Activated T-helper 1 cell treated with anti-CD3 and anti-CD28 coated beads, Interleukin-12 subunit alpha, Interleukin-12 subunit beta, Interleukin-2, Interleukin-4 antibody, amounts not matched to agents 30 ng/mL and 10 ng/mL and 1 ng/mL, durations not matched to agents 14 hours and 24 hours and 36 hours (primary cell): ENCODE data around the gene UBE2J2. TPM values are rescaled to one million over a fixed set of nuclear protein-coding genes. Genes with fewer than 3 reads are reported as not detected.
A peak's percentile ranks its signal among the peaks of the same experiment; 100 is the strongest.
"Not testable (repeated sequence)": the region's sequence is repeated elsewhere in the genome, so short reads cannot be mapped to it uniquely, and the experiment has no call there.

Experiments used
- DNase-seq: peaks from one replicate; pipeline ENCODE4 v3.0.0; 2021; ENCODE audit warnings: low spot score
- H3K27ac Mint-ChIP-seq: one replicate; pipeline ENCODE4 v1.8.0; 2021; ENCODE audit warnings: mild to moderate bottlenecking, mixed read lengths
- H3K27me3 Mint-ChIP-seq: one replicate; pipeline ENCODE4 v1.8.0; 2022; ENCODE audit warnings: mild to moderate bottlenecking, moderate library complexity, mixed read lengths; ENCODE audit not compliant: insufficient read depth
- H3K36me3 Mint-ChIP-seq: one replicate; pipeline ENCODE4 v1.8.0; 2021; ENCODE audit warnings: low read depth, mixed read lengths
- H3K4me1 Mint-ChIP-seq: one replicate; pipeline ENCODE4 v1.8.0; 2021; ENCODE audit warnings: low read depth, mixed read lengths
- H3K4me3 Mint-ChIP-seq: one replicate; pipeline ENCODE4 v1.8.0; 2021; ENCODE audit warnings: mild to moderate bottlenecking, moderate library complexity, mixed read lengths
- H3K9me3 Mint-ChIP-seq: one replicate; pipeline ENCODE4 v1.8.0; 2021; ENCODE audit warnings: mixed read lengths
- intact Hi-C: fragments of 100-400 bp; cut with micrococcal nuclease; formaldehyde crosslinking; loops from one replicate; pipeline ENCODE4 v1.15.1; 2024
- total RNA-seq: library from RNA; stranded (reverse); gene quantifications from 2 replicates; pipeline ENCODE4 v1.2.3, GENCODE V29; 2022

Gene UBE2J2
- 95.6 and 99.5 TPM in 2 replicates for total RNA-seq

DNA sequence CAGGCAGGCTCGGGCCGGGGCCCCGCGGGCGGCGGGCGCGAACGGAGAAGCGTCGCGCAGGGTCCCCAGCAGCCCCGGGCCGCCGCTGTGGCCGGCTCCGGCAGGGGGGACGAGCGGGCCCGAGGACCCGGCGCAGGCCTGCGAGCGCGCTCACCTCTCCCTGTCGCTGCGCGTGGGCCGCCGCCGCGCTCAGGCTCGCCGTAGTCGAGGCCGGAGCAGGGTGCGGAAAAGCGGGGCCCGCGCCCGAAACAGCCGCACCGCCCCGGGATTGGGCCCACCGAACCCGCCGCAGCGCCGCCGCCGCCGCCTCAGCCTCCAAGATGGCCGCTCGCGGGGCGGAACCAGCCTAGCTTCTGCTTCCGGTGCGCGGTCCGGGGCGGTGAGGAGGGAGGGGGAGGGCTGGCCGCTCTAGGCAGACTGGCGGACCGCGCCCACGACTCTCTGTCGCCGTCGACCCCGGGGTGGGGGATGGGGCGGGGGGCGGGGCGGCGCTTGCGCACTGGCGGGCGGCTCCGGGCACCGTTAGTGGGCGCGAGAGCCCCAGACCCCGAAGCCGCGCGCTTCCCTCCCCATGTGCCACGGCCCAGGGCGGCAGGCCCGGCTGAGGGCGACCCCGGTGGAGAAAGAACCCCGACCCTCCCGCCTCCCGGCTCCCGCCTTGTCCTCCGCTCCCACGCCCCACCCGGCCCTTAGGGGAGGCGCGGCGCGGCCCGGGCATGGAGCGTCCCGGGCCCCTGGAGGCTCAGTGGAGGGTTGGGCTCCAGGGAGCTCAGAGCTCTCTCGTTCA is at the start of gene UBE2J2:
Gene UBE2J2, minus strand, starts transcription at position 343 of the 787 bp plus-strand sequence. CDS start 5,862 bp downstream, outside the sequence.
- H3K4me3 Mint-ChIP-seq: peak within 1 kb of the TSS; percentile 90
- intact Hi-C loops: loop anchor here (1.0 to 5.0 kb wide), 5 partner anchors 22 to 157 kb away; partner anchors contain the start of genes ACAP3, B3GALT6, C1orf159 and MRPL20
- DNase-seq: peak; percentile 86
- no peaks in the 10 kb centered on the region for H3K9me3 Mint-ChIP-seq
- peaks cover 24% of the 10 kb centered on the region for H3K36me3 Mint-ChIP-seq
- peak within 1 kb of the TSS; percentile 63 for H3K27ac Mint-ChIP-seq
- H3K27me3 Mint-ChIP-seq: no peaks in the 10 kb centered on the region
- peaks cover 40% of the 10 kb centered on the region for H3K4me1 Mint-ChIP-seq

GRCh38 chr1:1322952-1323351 is 49.3 kb upstream of the UBE2J2 start:
- intact Hi-C loops: no loop called here
- peaks cover 20% of the 10 kb centered on the region for H3K4me1 Mint-ChIP-seq
- DNase-seq: no peak
- H3K27me3 Mint-ChIP-seq: no peaks in the 10 kb centered on the region
- peak overlapping the region; percentile 95 for H3K4me3 Mint-ChIP-seq
- H3K36me3 Mint-ChIP-seq: peaks cover 9% of the 10 kb centered on the region
- H3K27ac Mint-ChIP-seq: peak overlapping the region; percentile 84
- H3K9me3 Mint-ChIP-seq: no peaks in the 10 kb centered on the region

GRCh38 chr1:1322418-1322817 is 48.8 kb upstream of the UBE2J2 start:
- peaks cover 20% of the 10 kb centered on the region for H3K4me1 Mint-ChIP-seq
- intact Hi-C loops: no loop called here
- DNase-seq: no peak
- peaks cover 9% of the 10 kb centered on the region for H3K36me3 Mint-ChIP-seq
- peak overlapping the region; percentile 95 for H3K4me3 Mint-ChIP-seq
- H3K27me3 Mint-ChIP-seq: no peaks in the 10 kb centered on the region
- peak overlapping the region; percentile 86 for H3K27ac Mint-ChIP-seq
- no peaks in the 10 kb centered on the region for H3K9me3 Mint-ChIP-seq

DNA sequence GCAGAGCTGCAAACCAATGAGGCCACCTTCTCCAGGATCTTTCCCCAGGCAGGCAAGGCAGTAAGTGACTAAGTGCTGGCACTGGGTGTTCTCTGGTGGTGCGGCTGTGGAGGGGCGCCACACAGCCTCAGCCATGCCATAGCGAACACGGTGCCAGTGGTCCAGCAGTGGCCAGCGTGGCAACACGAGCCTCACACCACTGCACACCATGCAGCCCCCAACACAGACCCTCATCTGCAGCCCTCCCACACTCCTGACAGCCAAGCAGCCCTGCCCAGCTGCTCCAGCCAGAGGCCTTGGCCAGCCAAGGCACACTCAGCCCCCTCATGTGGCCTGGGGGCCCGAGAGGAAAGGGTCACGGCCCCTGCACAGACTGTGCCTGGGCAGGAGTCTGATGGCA is 47.8 kb upstream of the UBE2J2 start:
- Mint-ChIP-seq H3K27ac (no peak overlapping the region), H3K9me3 (no peaks in the 10 kb centered on the region), H3K27me3 (no peaks in the 10 kb centered on the region), H3K36me3 (peaks cover 11% of the 10 kb centered on the region), H3K4me1 (peaks cover 17% of the 10 kb centered on the region), H3K4me3 (no peak overlapping the region)
- intact Hi-C loops: no loop called here
- DNase-seq: no peak

- Mint-ChIP-seq H3K9me3 (no peaks in the 10 kb centered on the region), H3K4me3 (no peak overlapping the region), H3K27ac (no peak overlapping the region), H3K36me3 (peaks cover 13% of the 10 kb centered on the region), H3K27me3 (no peaks in the 10 kb centered on the region), H3K4me1 (peaks cover 11% of the 10 kb centered on the region)
- no peak for DNase-seq
- intact Hi-C loops: no loop called here
Measured at GRCh38 chr1:1320666-1321448, 47.2 kb upstream of the UBE2J2 start.

DNA sequence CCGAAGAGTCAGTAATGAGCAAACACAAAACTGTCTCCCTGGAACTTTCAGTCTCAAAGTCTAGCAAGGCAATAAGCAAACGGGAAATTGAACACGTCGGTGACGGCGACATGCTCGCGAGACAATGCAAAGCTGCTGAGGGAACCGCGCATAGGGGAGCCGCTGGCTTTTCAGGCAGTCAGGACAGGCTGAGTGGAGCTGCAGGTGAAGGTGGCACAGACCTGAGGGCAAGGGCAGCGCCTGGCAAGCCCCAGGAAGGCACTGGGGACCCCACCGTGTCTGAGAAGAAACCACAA is 45.9 kb upstream of the UBE2J2 start:
- Mint-ChIP-seq H3K27me3 (no peaks in the 10 kb centered on the region), H3K27ac (no peak overlapping the region), H3K4me1 (peaks cover 9% of the 10 kb centered on the region), H3K9me3 (no peaks in the 10 kb centered on the region), H3K4me3 (no peak overlapping the region), H3K36me3 (peaks cover 18% of the 10 kb centered on the region)
- intact Hi-C loops: no loop called here
- no peak for DNase-seq

GRCh38 chr1:1318777-1319645 is 45.4 kb upstream of the UBE2J2 start:
- Mint-ChIP-seq H3K9me3 (no peaks in the 10 kb centered on the region), H3K27me3 (no peaks in the 10 kb centered on the region), H3K36me3 (peaks cover 18% of the 10 kb centered on the region), H3K4me3 (no peak overlapping the region), H3K4me1 (peaks cover 9% of the 10 kb centered on the region), H3K27ac (no peak overlapping the region)
- intact Hi-C loops: no loop called here
- DNase-seq: no peak

DNA sequence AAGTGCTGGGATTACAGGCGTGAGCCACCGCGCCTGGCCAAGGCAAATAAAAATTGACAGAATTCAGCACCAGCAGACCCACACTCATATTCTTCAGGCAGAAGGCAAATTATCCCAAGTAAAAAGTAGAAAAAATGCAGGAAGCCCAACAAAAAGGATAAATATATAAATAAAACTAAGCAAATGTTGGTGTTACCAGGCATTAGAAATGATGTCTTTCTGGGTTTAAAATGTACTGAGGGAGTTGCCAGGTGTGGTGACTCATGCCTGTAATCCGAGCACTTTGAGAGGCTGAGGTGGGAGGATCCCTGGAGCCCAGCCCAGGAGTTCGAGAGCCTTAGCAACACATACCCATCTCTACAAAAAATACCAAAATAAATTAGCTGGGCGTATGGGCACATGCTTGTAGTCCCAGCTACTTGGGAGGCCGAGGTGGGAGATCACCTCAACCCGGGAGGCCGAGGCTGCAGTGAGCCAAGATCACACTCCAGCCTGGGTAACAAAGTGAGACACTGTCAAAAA is 44.5 kb upstream of the UBE2J2 start:
- no peaks in the 10 kb centered on the region for H3K9me3 Mint-ChIP-seq
- no peak overlapping the region for H3K4me3 Mint-ChIP-seq
- peak overlapping the region; percentile 18 for H3K27ac Mint-ChIP-seq
- H3K4me1 Mint-ChIP-seq: peaks cover 4% of the 10 kb centered on the region
- intact Hi-C loops: no loop called here
- H3K36me3 Mint-ChIP-seq: peaks cover 17% of the 10 kb centered on the region
- no peak for DNase-seq
- no peaks in the 10 kb centered on the region for H3K27me3 Mint-ChIP-seq

- intact Hi-C loops: no loop called here
- Mint-ChIP-seq H3K27me3 (no peaks in the 10 kb centered on the region), H3K4me1 (peaks cover 4% of the 10 kb centered on the region), H3K36me3 (peaks cover 19% of the 10 kb centered on the region), H3K27ac (peak overlapping the region; percentile 34), H3K4me3 (no peak overlapping the region), H3K9me3 (no peaks in the 10 kb centered on the region)
- no peak for DNase-seq
Measured at GRCh38 chr1:1317420-1317819, 43.8 kb upstream of the UBE2J2 start.

- not testable (repeated sequence) for DNase-seq, H3K9me3 Mint-ChIP-seq
- H3K36me3 Mint-ChIP-seq: peaks cover 19% of the 10 kb centered on the region
Measured at GRCh38 chr1:1316199-1316598, 42.5 kb upstream of the UBE2J2 start.

GRCh38 chr1:1315435-1315954 is 41.8 kb upstream of the UBE2J2 start:
- Mint-ChIP-seq H3K9me3 (no peaks in the 10 kb centered on the region), H3K4me1 (no peaks in the 10 kb centered on the region), H3K36me3 (peaks cover 19% of the 10 kb centered on the region), H3K27me3 (no peaks in the 10 kb centered on the region), H3K27ac (no peak overlapping the region), H3K4me3 (no peak overlapping the region)
- intact Hi-C loops: no loop called here
- DNase-seq: no peak

More at GRCh38 chr1:1316199-1316598, 42.5 kb upstream of the UBE2J2 start:
- H3K27me3 Mint-ChIP-seq, intact Hi-C loops, H3K4me3 Mint-ChIP-seq, H3K4me1 Mint-ChIP-seq: not testable (repeated sequence)
- peak overlapping the region; percentile 44 for H3K27ac Mint-ChIP-seq

DNA sequence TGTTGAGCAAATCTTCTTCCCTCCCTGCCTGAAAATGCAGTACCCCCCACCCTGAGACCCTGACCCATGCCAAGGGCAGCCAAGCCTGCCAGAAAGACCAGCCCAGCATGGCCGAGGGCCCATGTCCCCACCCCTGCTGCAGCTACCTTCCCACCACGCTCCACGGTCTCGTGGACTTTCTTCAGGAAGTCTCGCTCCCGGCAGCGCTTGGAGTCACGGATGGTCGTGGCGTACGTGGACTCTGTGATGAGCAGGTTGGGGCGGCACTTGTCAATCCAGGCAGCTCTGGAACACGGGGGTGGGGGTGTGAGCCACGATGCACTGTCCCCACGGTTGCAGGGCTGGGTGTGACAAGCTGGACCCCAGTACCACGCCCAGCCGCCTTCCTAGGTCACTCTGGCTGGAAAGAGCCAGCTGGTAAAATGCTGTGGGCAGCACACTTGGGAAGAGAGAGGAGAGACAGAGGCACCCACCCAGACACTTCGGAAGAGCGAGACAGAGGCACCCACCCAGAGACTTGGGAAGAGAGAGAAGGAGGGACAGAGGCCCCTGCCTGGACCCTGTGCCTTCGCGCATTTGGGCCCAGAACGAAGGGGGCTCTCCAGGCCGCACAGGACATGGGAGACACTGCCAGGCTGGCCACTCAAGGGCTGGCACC is 41.2 kb upstream of the UBE2J2 start:
- H3K27me3 Mint-ChIP-seq: no peaks in the 10 kb centered on the region
- no peak overlapping the region for H3K4me3 Mint-ChIP-seq
- H3K27ac Mint-ChIP-seq: no peak overlapping the region
- intact Hi-C loops: no loop called here
- peaks cover 19% of the 10 kb centered on the region for H3K36me3 Mint-ChIP-seq
- no peak for DNase-seq
- no peaks in the 10 kb centered on the region for H3K9me3 Mint-ChIP-seq
- H3K4me1 Mint-ChIP-seq: no peaks in the 10 kb centered on the region
